Lung (tissue), 12 donors: ENCODE data around the gene HNRNPL. TPM values are rescaled to one million over a fixed set of nuclear protein-coding genes. Genes with fewer than 3 reads are reported as not detected.

Experiments
- ATAC-seq: fragments of 200-7000 bp; cut with Tn5 transposase; one replicate; pipeline ENCODE4 v1.9.1; 2020; ENCODE audit warnings: moderate number of reproducible peaks; ENCODE audit not compliant: insufficient read depth, low FRiP score
- DNase-seq, 3 donors: peaks; one replicate each; pipeline ENCODE4 v3.0.0-alpha.2; 2013 to 2017
- H3K27ac ChIP-seq, 2 donors: one replicate each; pipeline ENCODE4 v1.5.1; 2013; ENCODE audit warnings: mild to moderate bottlenecking in 2 of 2, moderate library complexity in 2 of 2, control low read depth in 1 of 2, inconsistent platforms in 1 of 2, low read depth in 1 of 2, low read length in 1 of 2
- H3K27me3 ChIP-seq, 3 donors: one replicate each; pipeline ENCODE4 v1.5.1; 2013; ENCODE audit warnings: low read length in 2 of 3; ENCODE audit not compliant: control insufficient read depth in 3 of 3, insufficient read depth in 3 of 3
- H3K36me3 ChIP-seq, 4 donors: one replicate each; pipeline ENCODE4 v1.5.1; 2013; ENCODE audit warnings: low read length in 4 of 4, mild to moderate bottlenecking in 1 of 4, moderate library complexity in 1 of 4; ENCODE audit not compliant: control insufficient read depth in 4 of 4, insufficient read depth in 4 of 4
- H3K4me1 ChIP-seq, 5 donors: one replicate each; pipeline ENCODE4 v1.5.1; 2013; ENCODE audit warnings: low read length in 5 of 5, mild to moderate bottlenecking in 2 of 5, moderate library complexity in 1 of 5; ENCODE audit not compliant: control insufficient read depth in 5 of 5, insufficient read depth in 5 of 5
- H3K4me3 ChIP-seq: one replicate; pipeline ENCODE4 v1.5.1; 2013; ENCODE audit warnings: mild to moderate bottlenecking, control low read depth, moderate library complexity
- H3K9ac ChIP-seq, 2 donors: one replicate each; pipeline ENCODE4 v1.5.1; 2013; ENCODE audit warnings: low read length in 2 of 2, control low read depth in 1 of 2; ENCODE audit not compliant: insufficient read depth in 1 of 2
- H3K9me3 ChIP-seq, 4 donors: one replicate each; pipeline ENCODE4 v1.5.1; 2013; ENCODE audit warnings: low read length in 3 of 4, mild to moderate bottlenecking in 1 of 4, moderate library complexity in 1 of 4; ENCODE audit not compliant: control insufficient read depth in 4 of 4, insufficient read depth in 3 of 4
- CTCF ChIP-seq: IDR thresholded peaks from 2 replicates; pipeline ENCODE4 v1.5.1; 2012; ENCODE audit warnings: mild to moderate bottlenecking; ENCODE audit errors: control extremely low read depth, extremely low read depth
- WGBS, 2 donors: extraction: QIAGEN DNeasy Blood & Tissue Kit; methylation state at CpG; one replicate each; pipeline ENCODE4 v1.1.7; 2013; 5-methylcytosine and 5-hydroxymethylcytosine counted together
- polyA plus RNA-seq, 2 donors: library from polyadenylated mRNA; stranded (reverse); fragments of 200-250 nt; gene quantifications; one replicate each; pipeline ENCODE4 v1.2.1, GENCODE V29; 2013
- total RNA-seq, 2 donors: library from RNA; depleted of rRNA in 1 of 2; stranded (reverse); fragments of >200 nt in 1 of 2; gene quantifications; one replicate each; pipeline ENCODE4 v1.2.1, GENCODE V29; 2014 to 2021
- donor health status: control.
- donor health status: control.
- donor health status: Bipolar disorder and iron deficiency.
- donor health status: healthy.
- donor health status: DM: yes; HTN: yes; CAD: no.

The HNRNPL gene
- total and polyA plus RNA-seq, 4 donors, result 169 to 298 (median 209) TPM

- no peak for TF ChIP-seq CTCF
- H3K9me3 ChIP-seq, result no peaks in the 10 kb centered on the region
- H3K27me3 ChIP-seq, result no peaks in the 10 kb centered on the region
- no peak overlapping the region for H3K4me3 ChIP-seq
- H3K9ac ChIP-seq, result no peak overlapping the region
- H3K36me3 ChIP-seq, result no peaks in the 10 kb centered on the region
- 92% methylated on average over 4 of the region's 4 CpGs for WGBS, 2 donors
- ATAC-seq, result no peak
- DNase-seq, result no peak
- peaks cover 0 to 4% (median 0%) of the 10 kb centered on the region in 5 donors for H3K4me1 ChIP-seq
- H3K27ac ChIP-seq, result no peak overlapping the region
Observed at GRCh38 chr19:38795549-38795948, 54.2 kb downstream of the HNRNPL start.

- H3K4me1 ChIP-seq, result peaks cover 0 to 4% (median 0%) of the 10 kb centered on the region in 5 donors
- H3K27ac ChIP-seq, result no peak overlapping the region
- no peak overlapping the region for H3K9ac ChIP-seq
- H3K4me3 ChIP-seq, result no peak overlapping the region
- H3K36me3 ChIP-seq, result no peaks in the 10 kb centered on the region
- H3K9me3 ChIP-seq, result no peaks in the 10 kb centered on the region
- ATAC-seq (no peak), DNase-seq (no peak)
- 95 to 96% methylated on average over 5 of the region's 5 CpGs for WGBS, 2 donors
- H3K27me3 ChIP-seq, result no peaks in the 10 kb centered on the region
- TF ChIP-seq CTCF, result no peak
Observed at GRCh38 chr19:38793671-38794070, 56.1 kb downstream of the HNRNPL start.

DNA sequence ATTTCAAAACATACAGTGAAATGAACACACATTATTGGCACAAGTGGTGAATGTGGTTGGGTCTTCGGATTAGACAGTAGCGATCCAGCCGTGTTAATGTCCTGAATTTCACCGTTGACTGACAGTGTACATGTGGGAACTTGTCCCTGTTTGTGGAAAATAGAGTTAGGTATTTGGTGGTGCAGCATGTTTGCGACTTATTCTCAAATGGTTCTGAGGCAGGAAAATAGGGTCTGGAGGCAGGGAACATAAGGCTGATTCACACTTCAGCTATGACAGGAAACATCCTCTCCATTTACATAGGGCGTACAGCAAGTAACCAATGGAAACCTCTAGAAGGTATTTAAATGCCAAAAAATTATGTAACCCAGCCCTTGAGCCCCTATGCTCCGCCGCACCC lies 56.6 kb downstream of the HNRNPL start:
- ATAC-seq (no peak), DNase-seq (no peak)
- Histone ChIP-seq H3K9me3 (no peaks in the 10 kb centered on the region), H3K27ac (no peak overlapping the region), H3K36me3 (no peaks in the 10 kb centered on the region), H3K4me3 (no peak overlapping the region), H3K4me1 (peaks cover 0 to 4% (median 0%) of the 10 kb centered on the region in 5 donors), H3K27me3 (no peaks in the 10 kb centered on the region), H3K9ac (no peak overlapping the region)
- 71 to 82% methylated on average over 8 of the region's 8 CpGs for WGBS, 2 donors
- TF ChIP-seq CTCF, result no peak
